Mucosa of stomach (tissue), 1 donor: Measurements from ENCODE around the gene TGFB1.
"Not testable (repeated sequence)": the region's sequence is repeated elsewhere in the genome, so short reads cannot be mapped to it uniquely, and the experiment has no call there.

Experiments
- H3K27me3 ChIP-seq: one replicate; pipeline ENCODE4 v1.7.0; 2013; ENCODE audit warnings: mild to moderate bottlenecking, low read length; ENCODE audit not compliant: control insufficient read depth, insufficient read depth
- H3K36me3 ChIP-seq: one replicate; pipeline ENCODE4 v1.7.0; 2013; ENCODE audit warnings: low read length; ENCODE audit not compliant: control insufficient read depth, insufficient read depth
- H3K4me1 ChIP-seq: one replicate; pipeline ENCODE4 v1.7.0; 2013; ENCODE audit warnings: mild to moderate bottlenecking, low read length; ENCODE audit not compliant: control insufficient read depth, insufficient read depth
- H3K4me3 ChIP-seq: one replicate; pipeline ENCODE4 v1.7.0; 2013; ENCODE audit warnings: low read length
- H3K9ac ChIP-seq: one replicate; pipeline ENCODE4 v1.7.0; 2013; ENCODE audit warnings: mild to moderate bottlenecking, low read length, moderate library complexity
- H3K9me3 ChIP-seq: one replicate; pipeline ENCODE4 v1.7.0; 2013; ENCODE audit warnings: mild to moderate bottlenecking, low read length, moderate library complexity; ENCODE audit not compliant: control insufficient read depth
- donor health status: Pancreatic carcinoma.

The TGFB1 gene

GRCh38 chr19:41302624-41303351 is 50.9 kb downstream of the TGFB1 start:
- no peak overlapping the region for H3K4me3 ChIP-seq
- H3K4me1 ChIP-seq: peaks cover 27% of the 10 kb centered on the region
- H3K27me3 ChIP-seq: no peaks in the 10 kb centered on the region
- H3K36me3 ChIP-seq: peaks cover 50% of the 10 kb centered on the region
- H3K9ac ChIP-seq: no peak overlapping the region
- H3K9me3 ChIP-seq: no peaks in the 10 kb centered on the region

DNA sequence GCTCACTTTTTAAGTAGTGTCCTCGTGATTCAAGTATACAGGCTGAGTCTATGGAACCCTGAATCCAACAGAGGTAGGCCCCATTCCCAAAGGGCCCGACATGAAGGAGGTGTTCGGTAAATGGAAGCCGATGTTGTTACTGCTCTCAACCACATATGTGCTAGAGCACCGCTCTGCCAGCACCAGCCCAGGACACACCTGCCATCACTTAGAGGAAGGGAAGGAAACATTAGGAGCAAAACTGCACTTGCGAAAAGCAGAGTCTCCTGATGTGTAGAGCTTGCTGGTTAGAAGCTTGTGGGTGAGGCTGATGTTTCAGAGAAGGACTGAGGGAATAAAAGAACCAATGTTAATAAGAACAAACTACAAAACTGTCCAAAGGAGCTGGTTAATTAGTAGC is 53.2 kb downstream of the TGFB1 start:
- Histone ChIP-seq H3K4me1 (peaks cover 44% of the 10 kb centered on the region), H3K36me3 (peaks cover 54% of the 10 kb centered on the region), H3K9me3 (no peaks in the 10 kb centered on the region), H3K27me3 (no peaks in the 10 kb centered on the region), H3K9ac (no peak overlapping the region), H3K4me3 (no peak overlapping the region)

DNA sequence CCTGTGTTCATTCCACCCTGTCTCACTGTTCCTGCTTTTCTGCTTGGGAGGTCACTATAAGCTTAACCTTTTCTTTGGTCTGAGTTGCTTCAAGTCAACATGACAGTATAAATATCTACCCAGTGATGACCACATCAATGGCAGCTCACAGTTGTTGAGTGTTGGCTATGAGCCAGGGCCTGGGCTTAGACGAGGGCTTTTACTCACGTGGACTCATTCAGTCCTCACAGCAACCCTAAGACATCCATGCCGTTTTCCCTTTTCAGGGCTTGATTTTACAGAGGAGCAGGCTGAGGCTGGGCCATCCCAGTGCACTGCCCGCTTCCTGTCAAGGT is 54.0 kb downstream of the TGFB1 start:
- Histone ChIP-seq H3K4me1 (peaks cover 50% of the 10 kb centered on the region), H3K9ac (peak overlapping the region; percentile 19), H3K27me3 (no peaks in the 10 kb centered on the region), H3K9me3 (no peaks in the 10 kb centered on the region), H3K36me3 (peaks cover 52% of the 10 kb centered on the region), H3K4me3 (no peak overlapping the region)

- Histone ChIP-seq H3K4me3 (no peak overlapping the region), H3K27me3 (no peaks in the 10 kb centered on the region), H3K9ac (peak overlapping the region; percentile 60), H3K4me1 (peaks cover 55% of the 10 kb centered on the region), H3K36me3 (peaks cover 52% of the 10 kb centered on the region), H3K9me3 (no peaks in the 10 kb centered on the region)
These were observed 54.5 kb downstream of the TGFB1 start for GRCh38 chr19:41299046-41299754.

DNA sequence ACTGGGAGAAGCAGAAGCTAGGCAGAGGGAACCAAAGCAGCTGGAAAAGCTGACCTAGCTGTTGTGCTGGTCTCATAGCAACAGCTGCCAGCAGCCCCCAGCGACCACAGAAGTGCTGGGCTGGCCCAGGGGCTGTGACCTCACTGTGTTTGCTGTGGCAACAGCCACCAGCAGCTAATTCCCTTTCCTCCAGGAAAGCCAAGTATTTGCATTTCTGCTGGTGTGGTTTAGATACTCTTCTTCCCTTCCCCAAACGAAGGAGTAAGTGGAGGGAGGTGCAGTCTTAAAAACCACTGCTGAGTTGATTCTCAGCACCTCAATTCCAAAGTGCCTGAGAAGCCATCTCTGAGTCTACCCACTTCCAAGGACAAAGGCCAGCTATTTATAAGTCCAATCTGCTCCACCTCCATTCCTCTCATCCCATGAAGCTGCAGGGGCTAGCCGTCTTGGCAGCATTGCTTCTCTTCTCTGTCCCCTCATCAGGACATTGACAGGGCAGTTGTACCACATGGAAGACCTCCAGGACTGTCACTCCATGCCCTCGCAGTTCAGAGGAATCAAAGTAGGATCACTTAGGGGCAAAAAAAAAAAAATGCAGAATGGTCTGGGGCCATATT is 55.3 kb downstream of the TGFB1 start:
- Histone ChIP-seq H3K27me3 (no peaks in the 10 kb centered on the region), H3K4me1 (peaks cover 57% of the 10 kb centered on the region), H3K36me3 (peaks cover 48% of the 10 kb centered on the region), H3K9me3 (no peaks in the 10 kb centered on the region), H3K9ac (peak overlapping the region; percentile 60), H3K4me3 (no peak overlapping the region)

- Histone ChIP-seq H3K4me3 (no peak overlapping the region), H3K9ac (peak overlapping the region; percentile 60), H3K27me3 (no peaks in the 10 kb centered on the region), H3K9me3 (no peaks in the 10 kb centered on the region), H3K4me1 (peaks cover 57% of the 10 kb centered on the region), H3K36me3 (peaks cover 44% of the 10 kb centered on the region)
These were observed 55.9 kb downstream of the TGFB1 start for GRCh38 chr19:41297628-41298347.

GRCh38 chr19:41296433-41296871 is 57.3 kb downstream of the TGFB1 start:
- no peak overlapping the region for H3K4me3 ChIP-seq
- peaks cover 45% of the 10 kb centered on the region for H3K36me3 ChIP-seq
- peaks cover 57% of the 10 kb centered on the region for H3K4me1 ChIP-seq
- H3K27me3 ChIP-seq: no peaks in the 10 kb centered on the region
- no peak overlapping the region for H3K9ac ChIP-seq
- H3K9me3 ChIP-seq: no peaks in the 10 kb centered on the region

GRCh38 chr19:41295499-41295898 is 58.2 kb downstream of the TGFB1 start:
- H3K4me1 ChIP-seq: peaks cover 57% of the 10 kb centered on the region
- H3K4me3 ChIP-seq: no peak overlapping the region
- no peak overlapping the region for H3K9ac ChIP-seq
- no peaks in the 10 kb centered on the region for H3K9me3 ChIP-seq
- peaks cover 43% of the 10 kb centered on the region for H3K36me3 ChIP-seq
- no peaks in the 10 kb centered on the region for H3K27me3 ChIP-seq

GRCh38 chr19:41294393-41294792 is 59.3 kb downstream of the TGFB1 start:
- Histone ChIP-seq H3K4me3 (no peak overlapping the region), H3K27me3 (no peaks in the 10 kb centered on the region), H3K36me3 (peaks cover 39% of the 10 kb centered on the region), H3K4me1 (peaks cover 46% of the 10 kb centered on the region), H3K9ac (no peak overlapping the region), H3K9me3 (no peaks in the 10 kb centered on the region)

GRCh38 chr19:41289814-41290213 is 63.9 kb downstream of the TGFB1 start:
- H3K9me3 ChIP-seq, H3K4me1 ChIP-seq, H3K9ac ChIP-seq, H3K27me3 ChIP-seq, H3K4me3 ChIP-seq: not testable (repeated sequence)
- peaks cover 22% of the 10 kb centered on the region for H3K36me3 ChIP-seq

GRCh38 chr19:41288673-41289530 is 64.8 kb downstream of the TGFB1 start:
- Histone ChIP-seq H3K9ac (no peak overlapping the region), H3K4me3 (no peak overlapping the region), H3K36me3 (peaks cover 13% of the 10 kb centered on the region), H3K9me3 (no peaks in the 10 kb centered on the region), H3K4me1 (no peaks in the 10 kb centered on the region), H3K27me3 (no peaks in the 10 kb centered on the region)
